Fibroblast of skin of back (primary cell): ENCODE results near the gene PID1.

Source experiments
- DNase-seq: peaks from one replicate; pipeline ENCODE4 v3.0.0-alpha.2; 2013

Gene PID1

GRCh38 chr2:228988786-228989185, 282.3 kb downstream of the PID1 start:
- no peak for DNase-seq

- DNase-seq = no peak
Observed at GRCh38 chr2:228987441-228988155, 283.5 kb downstream of the PID1 start.

- peak; percentile 0 for DNase-seq
Observed at GRCh38 chr2:228986961-228987360, 284.1 kb downstream of the PID1 start.

GRCh38 chr2:228983700-228984099, 287.4 kb downstream of the PID1 start:
- no peak for DNase-seq

GRCh38 chr2:228974169-228974568, 296.9 kb downstream of the PID1 start:
- no peak for DNase-seq
